NCI-H2107 (cell line): ENCODE measurements around the gene TLCD2.
"Not testable (repeated sequence)": the region's sequence is repeated elsewhere in the genome, so short reads cannot be mapped to it uniquely, and the experiment has no call there.

Experiments used
- DNase-seq: peaks from one replicate; lab custom pipeline; 2025; lab: John Stamatoyannopoulos, UW

Gene TLCD2

DNA sequence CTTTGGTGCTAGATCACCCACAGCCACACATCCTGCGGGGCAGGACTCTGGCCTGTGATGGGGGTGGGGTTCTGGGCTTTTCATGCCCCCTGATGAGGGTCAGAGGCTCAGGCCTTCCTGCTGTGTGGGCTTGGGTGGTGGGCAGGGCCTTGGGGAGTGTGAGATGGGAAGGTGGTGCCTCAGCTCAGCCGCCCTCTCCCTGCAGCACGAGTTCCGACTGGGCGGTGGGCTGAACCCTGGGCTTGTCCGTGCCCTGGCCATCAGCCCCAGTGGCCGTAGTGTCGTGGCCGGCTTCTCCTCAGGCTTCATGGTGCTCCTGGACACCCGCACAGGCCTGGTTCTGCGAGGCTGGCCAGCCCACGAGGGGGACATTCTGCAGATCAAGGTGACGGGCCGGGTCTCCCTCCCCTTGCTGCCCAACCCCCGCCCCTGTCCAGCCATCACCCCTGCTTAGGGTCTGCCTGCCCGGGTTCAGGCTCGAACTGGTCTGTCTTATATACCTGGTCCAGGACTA, 25.7 kb upstream of the TLCD2 start:
- no peak for DNase-seq

DNA sequence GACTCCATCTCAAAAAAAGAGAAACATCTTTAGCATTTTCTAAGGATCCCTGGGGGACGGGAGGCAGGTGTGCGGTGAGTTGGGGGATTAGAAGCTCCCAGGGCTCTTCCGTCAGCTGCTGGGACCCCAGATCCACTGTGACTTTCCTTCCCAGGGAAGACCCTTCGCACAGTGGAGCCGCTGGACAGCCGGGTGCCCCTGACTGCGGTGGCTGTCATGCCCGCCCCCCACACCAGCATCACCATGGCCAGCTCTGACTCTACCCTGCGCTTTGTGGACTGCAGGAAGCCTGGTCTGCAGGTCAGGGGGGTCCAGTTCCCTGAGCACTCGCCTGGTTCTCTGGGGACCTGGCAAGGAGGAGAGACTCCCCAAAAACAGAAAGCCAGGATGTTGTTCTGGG, 25.2 kb upstream of the TLCD2 start:
- no peak for DNase-seq

DNA sequence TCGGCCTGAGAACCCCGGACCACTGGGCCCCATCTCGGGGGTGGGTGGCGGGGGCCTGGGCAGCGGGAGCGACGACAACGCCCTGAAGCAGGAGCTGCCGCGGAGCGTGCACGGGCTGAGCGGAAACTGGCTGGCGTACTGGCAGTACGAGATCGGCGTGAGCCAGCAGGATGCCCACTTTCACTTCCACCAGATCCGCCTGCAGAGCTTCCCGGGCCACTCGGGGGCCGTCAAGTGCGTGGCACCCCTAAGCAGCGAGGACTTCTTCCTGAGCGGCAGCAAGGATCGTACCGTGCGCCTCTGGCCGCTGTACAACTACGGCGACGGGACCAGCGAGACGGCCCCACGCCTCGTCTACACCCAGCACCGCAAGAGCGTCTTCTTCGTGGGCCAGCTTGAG, 23.6 kb upstream of the TLCD2 start:
- DNase-seq, result no peak

DNA sequence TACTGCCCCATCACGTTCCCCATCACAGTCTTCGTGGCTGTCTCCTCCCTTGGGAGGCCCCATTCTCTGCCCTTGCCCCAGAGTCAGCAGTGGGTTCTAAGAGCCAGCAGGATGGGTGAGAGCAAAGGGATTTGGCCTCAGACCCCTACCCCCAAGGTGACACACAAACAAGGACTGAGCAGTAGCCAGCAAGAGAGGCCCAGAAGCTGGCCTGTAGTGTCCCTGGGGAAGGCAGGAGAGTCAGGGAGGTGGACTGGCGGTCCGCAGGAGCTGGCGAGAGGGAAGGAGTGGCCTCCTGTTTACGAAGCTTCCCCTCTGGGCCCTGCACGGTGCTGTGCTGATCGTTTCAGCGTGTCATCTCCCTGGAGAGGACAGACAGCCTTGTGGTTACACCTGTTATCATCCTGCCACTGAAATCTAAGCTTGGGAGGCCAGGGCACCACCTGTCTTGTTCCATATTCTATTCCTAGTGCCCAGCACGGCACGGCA, 22.7 kb upstream of the TLCD2 start:
- no peak for DNase-seq

DNA sequence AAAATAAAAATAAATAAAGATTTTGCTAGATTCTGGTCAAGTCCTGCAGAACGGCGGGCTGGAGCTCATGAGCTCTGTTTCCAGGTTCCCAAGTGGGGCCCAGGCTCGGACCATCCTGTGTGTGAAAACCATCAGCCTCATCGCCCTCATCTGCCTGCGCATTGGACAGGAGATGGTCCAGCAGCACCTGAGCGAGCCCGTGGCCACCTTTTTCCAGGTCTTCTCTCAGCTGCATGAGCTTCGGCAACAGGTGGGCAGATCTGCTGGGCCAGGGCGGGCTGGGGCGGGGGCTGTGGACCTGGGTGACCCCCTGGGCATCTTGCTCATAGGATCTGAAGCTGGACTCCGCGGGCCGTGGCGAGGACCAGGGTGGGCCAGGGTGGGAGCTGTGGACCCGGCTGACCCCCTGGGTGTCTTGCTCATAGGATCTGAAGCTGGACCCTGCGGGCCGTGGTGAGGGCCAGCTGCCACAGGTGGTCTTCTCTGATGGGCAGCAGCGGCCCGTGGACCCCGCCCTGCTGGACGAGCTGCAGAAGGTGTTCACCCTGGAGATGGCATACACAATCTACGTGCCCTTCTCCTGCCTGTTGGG, 22.2 kb upstream of the TLCD2 start:
- no peak for DNase-seq

DNA sequence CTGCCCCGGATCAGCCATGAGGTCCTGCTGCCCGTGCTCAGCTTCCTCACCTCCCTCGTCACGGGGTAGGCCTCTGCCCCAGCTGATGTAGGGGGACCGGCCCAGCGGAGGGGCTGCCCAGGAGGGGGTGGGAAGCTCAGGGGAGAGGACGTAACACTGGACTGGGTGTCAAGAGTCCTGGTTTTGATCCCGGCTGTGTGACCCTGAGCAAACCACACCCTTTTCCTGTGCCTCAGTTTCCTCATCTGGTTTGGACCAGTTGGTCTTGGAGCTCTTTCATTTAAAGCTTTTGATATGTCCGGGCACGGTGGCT, 21.0 kb upstream of the TLCD2 start:
- DNase-seq, result no peak

DNA sequence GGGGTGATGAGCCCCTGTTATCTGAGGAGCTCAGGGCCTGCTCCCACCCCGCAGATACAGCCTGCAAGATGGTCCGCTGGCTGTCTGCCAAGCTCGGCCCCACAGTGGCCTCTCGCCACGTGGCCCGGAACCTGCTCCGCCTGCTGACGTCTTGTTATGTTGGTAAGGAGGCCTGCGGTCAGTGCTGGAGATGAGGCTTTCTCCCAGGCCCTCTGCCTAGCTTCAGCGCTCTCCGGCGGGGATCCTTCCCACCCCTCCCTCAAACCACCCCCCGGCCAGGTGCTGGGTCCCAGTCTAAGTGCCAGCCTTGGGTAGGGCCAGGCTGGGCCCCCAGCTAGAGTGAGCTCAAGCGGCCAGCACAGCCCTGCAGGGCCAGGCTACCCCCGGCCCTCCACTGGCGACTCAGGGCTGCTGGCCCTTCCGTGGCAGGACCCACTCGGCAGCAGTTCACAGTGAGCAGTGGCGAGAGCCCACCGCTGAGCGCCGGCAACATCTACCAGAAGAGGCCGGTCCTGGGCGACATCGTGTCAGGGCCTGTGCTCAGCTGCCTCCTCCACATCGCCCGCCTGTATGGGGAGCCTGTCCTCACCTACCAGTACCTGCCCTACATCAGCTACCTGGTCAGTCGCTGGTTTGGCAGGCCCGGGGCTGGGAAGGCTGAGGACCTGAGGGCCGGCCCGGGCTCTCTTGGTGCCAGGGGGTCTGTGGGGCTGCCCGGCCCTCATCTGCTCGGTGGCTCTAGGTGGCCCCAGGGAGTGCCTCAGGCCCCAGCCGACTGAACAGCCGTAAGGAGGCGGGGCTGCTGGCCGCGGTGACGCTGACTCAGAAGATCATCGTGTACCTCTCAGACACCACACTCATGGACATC, 20.4 kb upstream of the TLCD2 start:
- DNase-seq, result no peak

DNA sequence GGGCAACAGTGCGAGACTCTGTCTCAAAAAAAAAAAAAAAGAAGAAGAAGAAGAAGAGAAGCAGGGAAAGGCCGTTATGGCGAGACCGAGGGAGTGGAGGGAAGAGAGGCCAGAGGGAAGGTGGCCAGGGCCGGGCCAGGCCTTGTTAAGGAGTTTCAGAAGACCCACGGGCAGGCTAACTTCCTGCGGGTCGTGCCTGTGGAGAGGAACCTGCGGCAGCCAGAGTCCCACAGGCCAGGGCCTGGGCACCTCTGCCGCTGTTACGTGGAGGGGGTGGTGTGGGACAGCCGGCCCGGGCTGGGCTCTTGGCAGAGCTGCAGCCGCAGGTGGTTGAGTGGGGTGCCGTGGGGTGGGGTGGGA, 19.8 kb upstream of the TLCD2 start:
- DNase-seq, result no peak

DNA sequence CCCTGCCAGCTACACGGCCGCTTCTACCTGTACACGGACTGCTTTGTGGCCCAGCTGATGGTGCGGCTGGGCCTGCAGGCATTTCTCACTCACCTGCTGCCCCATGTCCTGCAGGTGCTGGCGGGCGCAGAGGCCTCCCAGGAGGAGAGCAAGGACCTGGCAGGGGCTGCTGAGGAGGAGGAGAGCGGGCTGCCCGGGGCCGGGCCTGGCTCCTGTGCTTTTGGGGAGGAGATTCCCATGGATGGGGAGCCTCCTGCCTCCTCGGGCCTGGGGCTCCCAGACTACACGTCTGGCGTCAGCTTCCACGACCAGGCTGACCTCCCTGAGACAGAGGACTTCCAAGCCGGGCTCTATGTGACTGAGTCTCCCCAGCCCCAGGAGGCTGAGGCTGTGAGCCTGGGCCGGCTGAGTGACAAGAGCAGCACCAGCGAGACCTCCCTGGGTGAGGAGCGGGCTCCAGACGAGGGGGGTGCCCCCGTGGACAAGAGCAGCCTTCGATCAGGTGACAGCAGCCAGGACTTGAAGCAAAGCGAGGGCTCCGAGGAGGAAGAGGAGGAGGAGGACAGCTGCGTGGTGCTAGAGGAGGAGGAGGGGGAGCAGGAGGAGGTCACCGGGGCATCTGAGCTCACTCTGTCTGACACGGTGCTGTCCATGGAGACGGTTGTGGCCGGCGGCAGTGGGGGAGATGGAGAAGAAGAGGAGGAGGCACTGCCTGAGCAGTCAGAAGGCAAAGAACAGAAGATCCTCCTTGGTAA, 17.9 kb upstream of the TLCD2 start:
- DNase-seq, result no peak

DNA sequence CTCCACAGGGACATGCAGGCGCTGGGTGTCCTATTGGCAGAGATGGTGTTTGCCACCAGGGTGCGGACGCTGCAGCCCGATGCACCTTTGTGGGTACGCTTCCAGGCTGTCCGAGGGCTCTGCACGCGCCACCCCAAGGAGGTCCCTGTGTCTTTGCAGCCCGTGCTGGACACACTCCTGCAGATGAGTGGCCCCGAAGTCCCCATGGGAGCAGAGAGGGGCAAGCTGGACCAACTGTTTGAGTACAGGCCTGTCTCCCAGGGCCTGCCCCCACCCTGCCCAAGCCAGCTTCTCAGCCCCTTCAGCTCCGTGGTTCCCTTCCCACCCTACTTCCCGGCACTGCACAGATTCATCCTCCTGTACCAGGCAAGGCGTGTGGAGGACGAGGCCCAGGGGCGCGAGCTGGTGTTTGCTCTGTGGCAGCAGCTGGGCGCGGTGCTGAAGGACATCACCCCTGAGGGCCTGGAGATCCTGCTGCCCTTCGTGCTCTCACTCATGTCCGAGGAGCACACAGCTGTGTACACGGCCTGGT, 17.1 kb upstream of the TLCD2 start:
- no peak for DNase-seq

DNA sequence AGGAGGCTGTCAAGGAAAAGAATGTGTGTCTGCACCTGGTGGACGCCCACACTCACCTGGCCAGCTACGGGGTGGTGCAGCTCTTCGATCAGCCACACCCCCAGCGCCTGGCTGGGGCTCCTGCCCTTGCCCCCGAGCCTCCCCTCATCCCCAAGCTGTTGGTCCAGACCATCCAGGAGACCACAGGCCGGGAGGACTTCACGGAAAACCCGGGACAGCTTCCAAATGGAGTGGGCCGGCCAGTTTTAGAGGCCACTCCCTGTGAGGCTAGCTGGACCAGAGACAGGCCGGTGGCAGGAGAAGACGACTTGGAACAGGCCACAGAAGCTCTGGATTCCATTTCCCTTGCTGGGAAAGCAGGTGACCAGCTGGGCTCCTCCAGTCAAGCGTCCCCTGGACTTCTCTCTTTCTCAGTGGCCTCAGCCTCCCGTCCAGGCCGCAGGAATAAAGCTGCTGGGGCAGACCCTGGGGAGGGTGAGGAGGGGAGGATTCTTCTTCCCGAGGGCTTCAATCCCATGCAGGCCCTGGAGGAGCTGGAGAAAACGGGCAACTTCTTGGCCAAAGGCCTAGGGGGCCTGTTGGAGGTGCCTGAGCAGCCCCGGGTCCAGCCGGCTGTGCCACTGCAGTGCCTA, 16.6 kb upstream of the TLCD2 start:
- DNase-seq, result no peak

DNA sequence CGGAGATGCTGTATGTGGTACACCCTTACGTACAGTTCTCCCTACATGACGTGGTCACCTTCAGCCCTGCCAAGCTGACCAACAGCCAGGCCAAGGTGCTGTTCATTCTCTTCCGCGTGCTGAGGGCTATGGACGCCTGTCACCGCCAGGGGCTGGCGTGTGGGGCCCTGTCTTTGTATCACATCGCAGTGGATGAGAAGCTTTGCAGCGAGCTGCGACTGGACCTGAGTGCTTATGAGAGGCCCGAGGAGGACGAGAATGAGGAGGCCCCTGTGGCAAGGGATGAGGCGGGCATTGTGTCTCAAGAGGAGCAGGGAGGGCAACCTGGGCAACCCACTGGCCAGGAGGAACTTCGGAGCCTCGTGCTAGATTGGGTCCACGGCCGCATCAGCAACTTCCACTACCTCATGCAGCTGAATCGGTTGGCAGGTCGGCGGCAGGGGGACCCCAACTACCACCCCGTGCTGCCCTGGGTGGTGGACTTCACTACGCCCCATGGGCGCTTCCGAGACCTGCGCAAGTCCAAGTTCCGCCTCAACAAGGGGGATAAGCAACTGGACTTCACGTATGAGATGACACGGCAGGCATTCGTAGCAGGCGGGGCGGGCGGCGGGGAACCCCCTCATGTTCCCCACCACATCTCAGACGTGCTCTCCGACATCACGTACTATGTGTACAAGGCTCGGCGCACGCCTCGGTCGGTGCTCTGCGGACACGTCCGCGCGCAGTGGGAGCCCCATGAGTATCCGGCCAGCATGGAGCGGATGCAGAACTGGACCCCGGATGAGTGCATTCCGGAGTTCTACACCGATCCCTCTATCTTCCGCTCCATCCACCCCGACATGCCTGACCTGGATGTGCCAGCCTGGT, 15.7 kb upstream of the TLCD2 start:
- no peak for DNase-seq

DNA sequence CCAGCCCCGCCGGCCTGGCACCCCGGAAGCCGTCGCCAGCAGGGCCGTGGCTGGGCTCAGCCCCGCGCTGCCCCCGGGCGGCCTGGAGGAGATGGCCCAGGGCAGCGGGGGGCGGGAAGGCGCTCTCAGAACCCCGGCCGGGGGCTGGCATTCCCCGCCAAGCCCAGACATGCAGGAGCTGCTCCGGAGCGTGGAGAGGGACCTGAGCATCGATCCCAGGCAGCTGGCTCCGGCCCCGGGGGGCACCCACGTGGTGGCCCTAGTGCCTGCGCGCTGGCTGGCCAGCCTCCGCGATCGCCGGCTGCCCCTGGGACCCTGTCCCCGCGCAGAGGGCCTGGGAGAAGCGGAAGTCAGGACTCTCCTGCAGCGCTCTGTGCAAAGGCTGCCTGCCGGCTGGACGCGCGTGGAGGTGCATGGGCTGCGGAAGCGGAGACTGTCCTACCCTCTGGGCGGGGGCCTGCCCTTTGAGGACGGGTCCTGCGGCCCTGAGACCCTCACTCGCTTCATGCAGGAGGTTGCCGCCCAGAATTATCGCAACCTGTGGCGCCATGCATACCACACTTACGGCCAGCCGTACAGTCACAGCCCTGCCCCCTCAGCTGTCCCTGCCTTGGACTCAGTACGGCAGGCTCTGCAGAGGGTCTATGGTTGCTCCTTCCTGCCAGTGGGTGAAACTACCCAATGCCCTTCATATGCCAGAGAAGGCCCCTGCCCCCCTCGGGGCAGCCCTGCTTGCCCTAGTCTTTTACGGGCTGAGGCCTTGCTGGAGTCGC, 14.9 kb upstream of the TLCD2 start:
- DNase-seq, result no peak

DNA sequence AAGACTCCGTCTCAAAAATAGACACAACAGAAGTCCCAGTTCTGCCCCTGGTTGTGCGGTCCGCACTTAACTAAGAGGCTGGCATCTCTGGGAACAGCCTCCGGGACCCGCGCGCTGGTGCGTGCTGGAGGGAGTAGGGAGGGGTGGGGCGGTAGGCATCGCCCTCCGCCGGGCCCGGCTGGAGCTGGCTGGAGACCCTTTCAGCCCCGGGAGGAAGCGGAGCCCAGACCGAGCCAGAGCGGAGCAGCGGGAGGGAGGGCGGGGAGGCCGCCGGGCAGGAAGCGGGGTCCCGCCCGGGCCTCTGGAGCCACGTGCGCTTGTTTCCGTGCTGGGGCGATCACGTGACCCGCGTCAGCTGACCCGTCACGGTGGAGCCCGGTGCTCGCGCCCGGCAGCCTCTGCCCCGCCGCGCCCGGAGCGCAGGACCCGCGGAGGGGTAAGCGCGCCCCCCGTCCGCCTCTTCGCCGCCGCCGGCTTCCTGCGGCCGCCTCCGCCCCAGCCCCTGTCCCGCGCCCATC, 14.2 kb upstream of the TLCD2 start, which contains the start of gene WDR81:
Gene WDR81, plus strand, starts transcription at position 354 of the 518 bp plus-strand sequence. CDS start 256 bp downstream, outside the sequence.
- DNase-seq, result no peak

DNA sequence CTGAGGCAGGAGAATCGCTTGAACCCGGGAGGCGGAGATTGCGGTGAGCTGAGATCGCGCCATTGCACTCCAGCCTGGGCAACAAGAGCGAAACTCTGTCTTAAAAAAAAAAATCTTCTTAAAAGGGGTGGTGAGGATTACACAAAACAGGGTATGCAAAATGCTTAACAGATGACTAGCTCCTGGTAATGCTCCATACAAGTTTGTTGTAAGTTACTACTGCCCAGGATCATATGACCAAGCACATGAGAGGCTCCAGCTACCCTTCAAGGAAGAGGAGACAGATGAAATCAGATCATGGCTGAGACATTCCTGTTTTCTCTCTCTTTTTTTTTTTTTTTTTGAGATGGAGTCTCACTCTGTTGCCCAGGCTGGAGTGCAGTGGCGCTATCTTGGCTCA, 11.8 kb upstream of the TLCD2 start:
- not testable (repeated sequence) for DNase-seq

DNA sequence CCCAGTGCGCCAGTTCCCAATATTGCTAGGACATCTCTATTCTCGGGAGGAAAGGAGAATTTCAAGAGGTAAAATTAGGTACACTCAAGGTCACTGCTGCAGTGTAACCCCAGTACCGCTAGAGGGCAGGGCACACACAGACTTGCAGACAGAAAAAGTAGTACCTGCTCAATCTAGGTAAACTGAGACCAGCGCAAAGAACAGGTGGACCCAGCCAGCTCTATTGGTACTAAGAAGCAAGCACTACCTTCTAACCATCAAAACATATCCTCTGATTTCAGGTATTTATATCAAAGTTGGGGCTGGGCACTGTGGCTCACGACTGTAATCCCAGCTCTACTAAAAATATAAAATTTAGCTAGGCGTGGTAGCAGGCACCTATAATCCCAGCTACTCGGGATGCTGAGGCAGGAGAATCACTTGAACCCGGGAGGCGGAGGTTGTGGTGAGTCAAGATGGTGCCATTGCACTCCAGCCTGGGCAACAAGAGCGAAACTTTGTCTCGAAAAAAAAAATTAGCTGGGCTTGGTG, 10.7 kb upstream of the TLCD2 start:
- no peak for DNase-seq

DNA sequence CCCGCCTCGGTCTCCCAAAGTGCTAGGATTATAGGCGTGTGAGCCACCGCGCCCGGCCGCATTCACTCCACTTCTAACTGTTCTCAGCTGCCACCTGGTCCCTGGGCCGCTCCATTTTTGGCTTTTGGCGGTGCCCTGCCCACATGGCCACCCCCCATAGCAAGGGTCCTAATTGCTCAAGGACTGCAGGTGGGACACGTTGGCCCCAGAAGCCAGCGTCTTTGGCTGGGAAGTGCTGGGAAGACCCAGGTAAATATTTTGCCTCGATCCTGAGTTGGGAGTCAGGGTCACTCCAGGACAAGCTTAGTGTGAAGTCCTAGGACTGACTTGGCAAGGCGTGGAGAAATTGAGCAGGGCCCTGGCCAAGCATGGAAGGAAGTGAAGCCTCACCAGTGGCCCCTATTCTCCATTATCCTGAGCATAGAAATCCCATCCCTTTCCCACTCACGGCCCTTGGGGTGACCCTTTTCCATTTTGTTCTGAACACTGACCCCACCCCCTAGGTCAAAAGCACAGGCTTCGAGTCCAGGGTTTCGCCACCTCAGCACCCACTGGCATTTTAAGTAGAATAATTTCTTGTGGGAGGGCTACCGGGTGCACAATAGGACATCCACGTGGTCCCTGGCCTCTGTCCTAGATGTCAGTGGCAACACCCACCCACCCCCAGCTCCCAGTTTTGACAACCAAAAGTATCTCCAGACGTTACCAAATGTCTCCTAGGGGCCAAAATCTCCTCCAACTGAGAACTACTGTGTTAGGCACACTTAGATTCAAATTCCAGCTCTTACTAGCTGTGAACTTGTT, 8.4 kb upstream of the TLCD2 start:
- no peak for DNase-seq

DNA sequence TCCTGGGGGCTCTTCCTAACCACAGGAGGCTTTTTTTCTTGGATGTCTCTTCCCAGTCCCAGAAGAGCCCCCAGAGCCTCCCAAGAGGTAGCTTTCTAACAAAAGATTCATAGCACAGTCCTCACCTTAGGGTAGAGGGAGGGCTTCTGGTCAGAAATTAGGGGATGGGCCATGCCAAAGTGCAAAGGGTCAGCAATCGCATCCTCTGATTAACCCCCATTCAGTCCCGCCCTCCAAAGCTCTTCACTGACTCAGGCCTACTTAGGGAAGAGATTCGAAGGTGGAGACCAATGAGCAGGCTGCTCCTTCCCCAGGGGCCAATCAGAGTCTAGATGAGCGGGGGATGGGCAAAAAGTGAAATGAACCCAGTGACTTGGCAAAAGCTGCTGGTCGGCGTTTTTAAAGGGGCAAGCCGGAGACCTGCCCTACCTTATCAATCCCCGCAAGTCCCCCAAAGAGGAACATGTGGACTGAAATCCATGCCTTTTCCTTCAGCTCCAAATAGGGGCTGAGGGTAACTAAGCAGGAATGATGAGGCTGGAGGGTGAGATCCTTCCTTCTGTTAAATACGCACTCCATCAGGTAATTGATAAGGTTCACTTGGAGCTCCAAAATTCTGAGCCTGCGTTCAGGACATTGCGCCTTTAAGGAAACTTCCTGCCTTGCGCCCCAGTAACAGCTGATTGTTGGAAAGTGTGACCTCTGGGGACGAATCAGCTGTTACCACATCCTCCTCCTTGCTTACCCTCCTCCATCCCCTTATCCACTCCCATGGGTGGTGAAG, 6.9 kb upstream of the TLCD2 start:
- DNase-seq, result peak; percentile 80
